ENCODE data around the gene SYT1. TPM values are rescaled to one million over a fixed set of nuclear protein-coding genes. Genes with fewer than 3 reads are reported as not detected.

Gene SYT1
- total and polyA plus RNA-seq, 4 donors: 0.53 to 0.84 (median 0.64) TPM

GRCh38 chr12:79059557-79059956 lies 195.0 kb downstream of the SYT1 start:
- TF ChIP-seq CTCF (IDR thresholded peaks at IDR 0.05; ENCODE audit: low read depth, low read length, missing input control): no peak
- Histone ChIP-seq H3K27ac (ENCODE audit: low read depth in 1 of 2, low read length in 2 of 2) (no peak overlapping the region), H3K4me3 (ENCODE audit: low read depth in 1 of 3, low read length in 3 of 3) (no peak overlapping the region), H3K4me1 (ENCODE audit: control insufficient read depth in 4 of 4, insufficient read depth in 4 of 4, low read length in 3 of 4) (no peaks in the 10 kb centered on the region), H3K36me3 (ENCODE audit: control insufficient read depth in 4 of 4, insufficient read depth in 3 of 4, low read depth in 1 of 4, low read length in 3 of 4) (no peaks in the 10 kb centered on the region), H3K27me3 (ENCODE audit: control insufficient read depth in 4 of 4, insufficient read depth in 4 of 4, low read length in 3 of 4) (no peaks in the 10 kb centered on the region), H3K9ac (ENCODE audit: low read depth in 1 of 2, low read length in 2 of 2) (no peak overlapping the region), H3K9me3 (ENCODE audit: control insufficient read depth in 4 of 4, low read length in 3 of 4) (no peaks in the 10 kb centered on the region)
- DNase-seq (ENCODE audit: low spot score): no peak

GRCh38 chr12:79063258-79063657 lies 198.7 kb downstream of the SYT1 start:
- no peak for DNase-seq (ENCODE audit: low spot score)
- no peak overlapping the region for H3K9ac ChIP-seq (ENCODE audit: low read depth in 1 of 2, low read length in 2 of 2)
- no peaks in the 10 kb centered on the region for H3K9me3 ChIP-seq (ENCODE audit: control insufficient read depth in 4 of 4, low read length in 3 of 4)
- H3K4me1 ChIP-seq (ENCODE audit: control insufficient read depth in 4 of 4, insufficient read depth in 4 of 4, low read length in 3 of 4): no peaks in the 10 kb centered on the region
- no peak overlapping the region for H3K27ac ChIP-seq (ENCODE audit: low read depth in 1 of 2, low read length in 2 of 2)
- TF ChIP-seq ATF3 (IDR thresholded peaks at IDR 0.05) (no peak), RAD21 (IDR thresholded peaks at IDR 0.05) (no peak), YY1 (IDR thresholded peaks at IDR 0.05) (no peak), HNF4G (IDR thresholded peaks at IDR 0.05) (no peak), FOXA2 (IDR thresholded peaks at IDR 0.05) (no peak), EGR1 (IDR thresholded peaks at IDR 0.05; ENCODE audit: low read depth in 2 of 2) (no peak), ZBTB33 (IDR thresholded peaks at IDR 0.05) (no peak), FOXA1 (IDR thresholded peaks at IDR 0.05) (no peak), HNF4A (conservative IDR thresholded peaks at IDR 0.05) (no peak), REST (IDR thresholded peaks at IDR 0.05) (no peak), TAF1 (conservative IDR thresholded peaks at IDR 0.05) (no peak), RXRA (IDR thresholded peaks at IDR 0.05) (no peak), MAX (IDR thresholded peaks at IDR 0.05) (no peak), NR2F2 (IDR thresholded peaks at IDR 0.05) (no peak)
- H3K36me3 ChIP-seq (ENCODE audit: control insufficient read depth in 4 of 4, insufficient read depth in 3 of 4, low read depth in 1 of 4, low read length in 3 of 4): no peaks in the 10 kb centered on the region
- 27% methylated on average over 1 of the region's 1 CpG for WGBS
- no peak overlapping the region for H3K4me3 ChIP-seq (ENCODE audit: low read depth in 1 of 3, low read length in 3 of 3)
- H3K27me3 ChIP-seq (ENCODE audit: control insufficient read depth in 4 of 4, insufficient read depth in 4 of 4, low read length in 3 of 4): peaks cover 0 to 3% (median 0%) of the 10 kb centered on the region in 4 donors

All from liver (tissue), 9 donors.